PC-3 (cell line): ENCODE measurements around the gene RANBP3.

Experiments
- EZH2 ChIP-seq: fragments of 300-600 bp; sonication (generic); IDR thresholded peaks from one replicate; pipeline ENCODE4 v1.6.1; 2017; ENCODE audit warnings: antibody characterized with exemption, mild to moderate bottlenecking, low read length; ENCODE audit not compliant: unreplicated experiment
- TF ChIP-seq, protein P1 (sequence below): fragments of 300-600 bp; sonication (generic); conservative IDR thresholded peaks from 2 replicates; pipeline ENCODE4 v1.5.1; 2017; ENCODE audit warnings: antibody characterized with exemption, low read depth, mild to moderate bottlenecking, low read length

DNA sequence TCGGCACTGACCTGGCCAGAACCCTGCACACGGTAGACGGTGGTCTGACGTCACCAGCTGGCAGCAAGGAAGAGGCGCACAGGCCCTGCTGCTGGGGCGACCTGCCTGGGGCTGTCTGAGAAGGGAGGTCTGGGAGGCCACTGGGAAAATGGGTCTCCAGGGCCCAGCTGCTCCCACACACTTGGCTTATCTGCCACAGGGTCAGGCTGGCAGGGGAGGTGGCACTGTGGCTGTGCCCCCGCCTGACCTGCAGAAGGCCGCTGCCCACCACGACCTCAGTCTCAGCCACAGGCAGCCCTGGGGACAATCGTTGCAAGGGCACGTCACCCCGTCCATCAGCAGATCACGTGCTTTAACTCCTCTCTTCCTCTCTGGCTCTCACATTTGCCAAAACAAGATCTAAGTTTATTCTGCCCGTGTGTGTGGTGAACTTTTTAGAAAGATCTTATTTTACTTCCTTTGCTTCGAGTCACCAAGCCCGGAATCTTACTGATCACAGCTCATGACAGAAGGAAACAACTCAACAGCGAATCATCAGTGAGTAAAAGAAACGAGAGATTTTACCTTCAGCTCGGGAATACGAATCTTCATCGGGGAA lies 45.2 kb upstream of the RANBP3 start:
- TF ChIP-seq, protein P1, sequence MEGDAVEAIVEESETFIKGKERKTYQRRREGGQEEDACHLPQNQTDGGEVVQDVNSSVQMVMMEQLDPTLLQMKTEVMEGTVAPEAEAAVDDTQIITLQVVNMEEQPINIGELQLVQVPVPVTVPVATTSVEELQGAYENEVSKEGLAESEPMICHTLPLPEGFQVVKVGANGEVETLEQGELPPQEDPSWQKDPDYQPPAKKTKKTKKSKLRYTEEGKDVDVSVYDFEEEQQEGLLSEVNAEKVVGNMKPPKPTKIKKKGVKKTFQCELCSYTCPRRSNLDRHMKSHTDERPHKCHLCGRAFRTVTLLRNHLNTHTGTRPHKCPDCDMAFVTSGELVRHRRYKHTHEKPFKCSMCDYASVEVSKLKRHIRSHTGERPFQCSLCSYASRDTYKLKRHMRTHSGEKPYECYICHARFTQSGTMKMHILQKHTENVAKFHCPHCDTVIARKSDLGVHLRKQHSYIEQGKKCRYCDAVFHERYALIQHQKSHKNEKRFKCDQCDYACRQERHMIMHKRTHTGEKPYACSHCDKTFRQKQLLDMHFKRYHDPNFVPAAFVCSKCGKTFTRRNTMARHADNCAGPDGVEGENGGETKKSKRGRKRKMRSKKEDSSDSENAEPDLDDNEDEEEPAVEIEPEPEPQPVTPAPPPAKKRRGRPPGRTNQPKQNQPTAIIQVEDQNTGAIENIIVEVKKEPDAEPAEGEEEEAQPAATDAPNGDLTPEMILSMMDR, result no peak
- no peak for TF ChIP-seq EZH2
